GM21360 (cell line): ENCODE results near the gene SYNPO2.
"Not testable (repeated sequence)": the region's sequence is repeated elsewhere in the genome, so short reads cannot be mapped to it uniquely, and the experiment has no call there.

ENCODE experiments used
- ATAC-seq: cut with Tn5 transposase; IDR thresholded peaks from one replicate; pipeline ENCODE4 v1.9.1; 2021; ENCODE audit warnings: mild to moderate bottlenecking, moderate library complexity; ENCODE audit not compliant: unreplicated experiment

SYNPO2 gene

DNA sequence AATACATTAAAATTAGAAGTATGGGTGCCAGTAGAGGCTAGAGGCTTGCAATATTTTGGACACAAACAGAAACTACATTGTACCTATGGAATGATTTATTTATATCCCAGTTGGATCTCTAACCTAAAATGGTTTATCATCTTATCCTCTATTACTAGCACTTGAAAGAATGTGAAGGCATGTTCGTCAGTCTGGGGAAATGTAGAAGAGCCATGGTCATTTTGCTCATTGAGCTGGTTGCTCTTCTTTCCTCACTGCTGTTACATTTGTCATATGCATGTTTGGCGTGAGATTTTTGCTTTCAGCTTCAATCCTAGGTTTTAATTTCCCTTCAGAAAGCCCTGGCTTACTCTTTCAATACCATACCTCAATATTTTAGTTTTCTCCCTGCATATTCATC, 164.6 kb downstream of the SYNPO2 start:
- ATAC-seq: no peak

GRCh38 chr4:119053997-119054396, 165.3 kb downstream of the SYNPO2 start:
- no peak for ATAC-seq

- no peak for ATAC-seq
These were observed 168.8 kb downstream of the SYNPO2 start for GRCh38 chr4:119057417-119057816.

DNA sequence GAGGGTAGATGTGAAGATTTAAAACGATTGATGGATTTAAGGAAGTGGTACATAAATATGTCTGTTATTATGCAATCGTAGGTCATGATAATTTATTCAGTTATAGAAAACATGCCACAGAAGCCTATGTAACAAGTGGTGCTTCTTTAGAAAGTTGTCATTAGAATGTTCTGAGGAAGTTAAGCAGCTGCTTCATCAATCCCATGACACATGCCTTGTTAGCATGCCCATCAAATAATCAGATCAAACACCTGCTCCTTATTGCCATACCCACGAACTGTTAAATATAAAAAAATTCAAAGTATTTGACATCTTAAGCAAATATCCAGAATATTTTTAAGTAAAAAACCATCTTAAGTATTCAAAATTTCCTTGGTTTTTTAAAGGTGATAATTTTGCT, 170.6 kb downstream of the SYNPO2 start:
- ATAC-seq: no peak

DNA sequence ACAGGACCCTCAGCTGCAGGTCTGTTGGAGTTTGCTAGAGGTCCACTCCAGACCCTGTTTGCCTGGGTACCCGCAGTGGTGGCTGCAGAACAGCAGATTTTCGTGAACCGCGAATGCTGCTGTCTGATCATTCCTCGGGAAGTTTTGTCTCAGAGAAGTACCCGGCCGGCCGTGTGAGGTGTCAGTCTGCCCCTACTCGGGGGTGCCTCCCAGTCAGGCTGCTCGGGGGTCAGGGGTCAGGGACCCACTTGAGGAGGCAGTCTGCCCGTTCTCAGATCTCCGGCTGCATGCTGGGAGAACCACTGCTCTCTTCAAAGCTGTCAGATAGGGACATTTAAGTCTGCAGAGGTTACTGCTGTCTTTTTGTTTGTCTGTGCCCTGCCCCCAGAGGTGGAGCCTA, 178.5 kb downstream of the SYNPO2 start:
- not testable (repeated sequence) for ATAC-seq

DNA sequence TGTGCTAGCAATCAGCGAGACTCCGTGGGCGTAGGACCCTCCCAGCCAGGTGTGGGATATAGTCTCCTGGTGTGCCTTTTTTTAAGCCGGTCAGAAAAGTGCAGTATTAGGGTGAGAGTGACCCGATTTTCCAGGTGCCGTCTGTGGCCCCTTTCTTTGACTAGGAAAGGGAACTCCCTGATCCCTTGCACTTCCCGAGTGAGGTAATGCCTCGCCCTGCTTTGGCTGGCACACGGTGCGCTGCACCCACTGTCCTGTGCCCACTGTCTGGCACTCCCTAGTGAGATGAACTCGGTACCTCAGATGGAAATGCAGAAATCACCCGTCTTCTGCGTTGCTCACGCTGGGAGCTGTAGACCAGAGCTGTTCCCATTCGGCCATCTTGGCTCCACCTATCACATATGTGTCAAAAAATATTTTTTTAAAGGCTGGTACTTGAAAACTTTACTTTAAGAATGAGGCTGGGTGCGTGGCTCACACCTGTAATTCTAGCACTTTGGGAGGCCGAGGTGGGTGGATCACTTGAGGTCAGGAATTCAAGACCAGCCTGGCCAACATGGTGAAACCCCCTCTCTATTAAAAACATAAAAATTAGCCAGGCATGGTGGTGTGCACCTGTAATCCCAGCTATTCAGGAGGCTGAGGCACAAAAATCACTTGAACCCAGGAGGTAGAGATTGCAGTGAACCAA, 179.2 kb downstream of the SYNPO2 start:
- not testable (repeated sequence) for ATAC-seq

DNA sequence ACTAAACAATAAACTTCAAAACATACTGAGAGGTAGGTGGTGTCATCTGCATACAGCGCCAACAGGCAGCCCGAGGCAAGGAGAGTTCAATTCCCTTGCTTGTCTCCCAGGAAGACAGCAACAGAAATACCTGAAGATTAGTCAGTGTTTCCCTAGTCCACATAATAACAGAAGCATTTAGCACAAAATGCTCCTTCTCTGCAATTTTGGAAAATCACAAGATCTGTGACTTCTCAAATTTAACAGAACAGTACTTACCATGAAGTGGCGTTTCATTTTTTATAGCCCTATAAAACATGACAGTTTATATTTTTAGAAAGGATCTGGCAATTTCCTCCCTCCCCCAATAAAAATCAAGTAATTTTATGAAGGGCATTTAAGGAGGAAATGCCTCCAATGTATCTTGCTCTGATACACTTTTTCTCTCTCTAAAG, 179.9 kb downstream of the SYNPO2 start:
- no peak for ATAC-seq

GRCh38 chr4:119070301-119070700, 181.6 kb downstream of the SYNPO2 start:
- no peak for ATAC-seq

GRCh38 chr4:119080721-119081541, 192.3 kb downstream of the SYNPO2 start:
- no peak for ATAC-seq

DNA sequence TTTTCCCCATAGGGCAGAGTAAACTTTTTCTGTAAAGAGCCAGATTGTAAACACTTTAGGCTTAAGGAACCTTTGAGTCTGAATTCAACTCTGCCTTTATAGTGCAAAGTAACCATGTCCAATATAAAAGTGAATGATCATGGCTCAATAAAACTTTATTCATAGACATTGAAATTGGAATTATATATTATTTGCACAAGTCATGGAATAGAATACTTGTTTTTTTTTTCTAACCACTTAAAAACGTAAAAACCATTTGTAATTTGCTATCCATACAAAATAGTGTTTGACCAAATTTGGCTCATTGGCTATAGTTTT, 192.8 kb downstream of the SYNPO2 start:
- ATAC-seq: no peak

GRCh38 chr4:119081943-119082342, 193.3 kb downstream of the SYNPO2 start:
- ATAC-seq: no peak

DNA sequence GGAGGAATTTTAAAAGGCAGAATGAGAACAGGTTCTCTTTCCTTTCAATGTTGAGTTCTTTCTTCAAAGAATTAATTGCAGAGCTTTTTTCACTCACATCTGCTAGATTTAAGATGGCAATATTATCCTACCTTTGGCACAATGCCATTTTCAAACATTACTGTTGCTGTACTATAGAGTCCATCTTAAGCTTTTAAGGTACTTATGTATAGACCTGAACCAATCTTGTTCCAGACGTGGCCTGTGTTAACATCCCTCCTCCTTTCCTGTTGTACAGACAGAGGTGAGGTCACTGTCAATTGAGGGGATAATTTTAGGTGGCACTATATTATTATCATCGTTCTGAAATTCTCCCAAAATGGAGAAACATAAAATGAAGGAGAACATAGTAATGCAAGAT, 194.0 kb downstream of the SYNPO2 start:
- no peak for ATAC-seq

GRCh38 chr4:119084513-119084912, 195.9 kb downstream of the SYNPO2 start:
- ATAC-seq: no peak

DNA sequence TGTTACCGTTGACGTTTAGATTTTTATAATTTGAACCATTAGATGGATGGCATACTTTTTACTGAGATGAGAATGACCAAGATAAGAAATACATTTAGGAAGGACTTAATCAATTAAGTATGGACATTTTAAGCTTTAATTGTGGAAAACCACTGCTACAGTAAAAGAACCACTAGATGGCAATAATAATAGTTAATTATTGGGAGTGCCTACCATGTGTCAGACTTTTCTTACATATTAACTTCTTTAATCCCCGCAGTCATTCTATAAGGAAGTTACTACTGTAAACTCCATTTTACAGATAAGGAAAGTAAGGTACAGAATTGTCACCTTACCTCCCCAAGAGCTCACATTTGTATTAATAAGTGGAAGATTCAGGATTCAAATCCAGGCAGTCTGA, 198.5 kb downstream of the SYNPO2 start:
- no peak for ATAC-seq

DNA sequence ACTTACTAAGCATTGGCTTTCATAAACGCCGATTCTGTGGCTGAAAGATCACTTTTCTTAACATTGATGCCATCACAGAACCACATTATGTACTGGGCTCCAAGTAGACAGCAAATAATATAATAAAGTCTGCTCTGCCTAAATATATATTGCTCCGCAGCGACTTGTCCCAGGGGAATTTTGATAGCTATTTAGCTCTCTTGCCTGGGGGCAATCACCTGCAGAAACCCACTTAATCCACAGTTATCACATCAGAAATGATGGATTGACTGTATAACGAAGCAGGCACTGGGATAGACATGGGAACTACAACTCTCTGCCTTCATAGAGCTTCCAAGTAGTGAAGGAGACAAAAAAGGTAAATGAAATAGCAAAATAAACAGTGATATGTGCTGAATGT, 199.0 kb downstream of the SYNPO2 start:
- no peak for ATAC-seq

- ATAC-seq: no peak
These were observed 204.6 kb downstream of the SYNPO2 start for GRCh38 chr4:119093042-119093827.

GRCh38 chr4:119097282-119097900, 208.7 kb downstream of the SYNPO2 start:
- ATAC-seq: no peak

DNA sequence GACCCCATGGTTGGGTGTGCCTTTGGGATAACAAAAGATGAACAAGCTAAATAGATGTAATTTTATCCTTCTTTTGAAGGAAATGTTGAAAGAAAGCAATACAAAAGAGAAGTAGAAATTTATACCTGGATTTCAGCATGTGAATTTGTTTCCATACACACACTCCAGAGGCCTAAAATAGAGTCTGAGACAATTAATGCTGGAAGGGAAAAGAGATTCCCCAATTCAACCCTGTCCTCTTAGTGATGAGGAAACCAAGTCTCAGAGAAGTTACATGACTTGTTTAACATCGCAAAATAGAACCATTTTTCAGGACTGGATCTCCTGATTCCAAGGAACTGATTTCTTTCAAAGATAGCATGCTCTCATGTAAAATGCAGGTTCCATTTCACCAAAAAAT, 209.7 kb downstream of the SYNPO2 start:
- ATAC-seq: no peak

DNA sequence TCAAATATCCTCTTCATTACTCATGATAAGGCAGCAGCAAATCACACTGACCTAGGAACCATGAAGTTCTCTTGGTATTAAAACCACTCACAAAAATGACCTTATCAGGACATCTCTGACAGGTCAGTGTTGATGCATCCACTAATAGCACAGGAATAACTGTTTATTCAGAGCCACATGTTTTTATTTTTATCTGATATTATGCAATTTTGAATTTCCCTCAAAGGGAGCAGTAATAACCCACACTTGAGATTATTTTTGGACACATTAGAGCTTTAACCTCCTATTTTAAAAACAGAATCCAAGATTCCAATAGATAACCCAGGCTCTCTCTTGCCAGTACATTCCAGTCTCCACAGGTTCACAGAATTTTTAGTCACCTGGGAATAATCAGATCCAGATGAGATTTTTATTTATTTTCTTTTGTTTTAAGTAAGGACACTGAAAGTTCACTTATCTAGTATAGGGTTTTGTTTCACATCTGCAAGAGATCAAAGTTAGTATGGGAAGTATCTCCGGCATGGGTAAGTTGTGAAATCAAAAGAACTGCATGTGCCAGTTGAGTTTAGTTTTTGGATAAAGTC, 210.7 kb downstream of the SYNPO2 start:
- ATAC-seq: no peak

GRCh38 chr4:119100655-119101054, 212.0 kb downstream of the SYNPO2 start:
- no peak for ATAC-seq

GRCh38 chr4:119103263-119103662, 214.6 kb downstream of the SYNPO2 start:
- no peak for ATAC-seq
